GM21528 (cell line): ENCODE data around the gene ATG7.
"Not testable (repeated sequence)": the region's sequence is repeated elsewhere in the genome, so short reads cannot be mapped to it uniquely, and the experiment has no call there.

Source experiments
- ATAC-seq: cut with Tn5 transposase; IDR thresholded peaks from one replicate; pipeline ENCODE4 v1.9.1; 2021; ENCODE audit warnings: mild to moderate bottlenecking, moderate library complexity; ENCODE audit not compliant: unreplicated experiment, low FRiP score

ATG7 gene

GRCh38 chr3:11558918-11559815, 287.0 kb downstream of the ATG7 start:
- ATAC-seq: no peak

- no peak for ATAC-seq
Observed at GRCh38 chr3:11559816-11560633, 287.8 kb downstream of the ATG7 start.

GRCh38 chr3:11560746-11561145, 288.5 kb downstream of the ATG7 start:
- no peak for ATAC-seq

GRCh38 chr3:11562277-11562881, 290.2 kb downstream of the ATG7 start:
- ATAC-seq: no peak

GRCh38 chr3:11563159-11563864, 291.1 kb downstream of the ATG7 start:
- no peak for ATAC-seq

- no peak for ATAC-seq
Observed at GRCh38 chr3:11563865-11564185, 291.6 kb downstream of the ATG7 start.

GRCh38 chr3:11564577-11565001, 292.4 kb downstream of the ATG7 start:
- ATAC-seq: no peak

GRCh38 chr3:11565072-11565471, 292.9 kb downstream of the ATG7 start:
- no peak for ATAC-seq

GRCh38 chr3:11565492-11565891, 293.3 kb downstream of the ATG7 start:
- ATAC-seq: no peak

- ATAC-seq: no peak
Observed at GRCh38 chr3:11565932-11566331, 293.7 kb downstream of the ATG7 start.

- no peak for ATAC-seq
Observed at GRCh38 chr3:11566478-11566877, 294.3 kb downstream of the ATG7 start.

GRCh38 chr3:11566916-11567315, 294.7 kb downstream of the ATG7 start:
- no peak for ATAC-seq

GRCh38 chr3:11567516-11568467, 295.6 kb downstream of the ATG7 start:
- no peak for ATAC-seq

GRCh38 chr3:11568503-11569155, 296.4 kb downstream of the ATG7 start:
- no peak for ATAC-seq

GRCh38 chr3:11569156-11569741, 297.1 kb downstream of the ATG7 start:
- no peak for ATAC-seq

- no peak for ATAC-seq
Observed at GRCh38 chr3:11570251-11570650, 298.1 kb downstream of the ATG7 start.

- no peak for ATAC-seq
Observed at GRCh38 chr3:11570789-11571495, 298.7 kb downstream of the ATG7 start.

GRCh38 chr3:11572660-11573059, 300.5 kb downstream of the ATG7 start:
- not testable (repeated sequence) for ATAC-seq
